Middle frontal gyrus (tissue), 1 donor: ENCODE measurements around the gene CRKL.

Experiments used
- DNase-seq: peaks from one replicate; pipeline ENCODE4 v3.0.0-alpha.2; 2015; ENCODE audit warnings: low spot score; ENCODE audit errors: extremely low spot score

Gene CRKL

DNA sequence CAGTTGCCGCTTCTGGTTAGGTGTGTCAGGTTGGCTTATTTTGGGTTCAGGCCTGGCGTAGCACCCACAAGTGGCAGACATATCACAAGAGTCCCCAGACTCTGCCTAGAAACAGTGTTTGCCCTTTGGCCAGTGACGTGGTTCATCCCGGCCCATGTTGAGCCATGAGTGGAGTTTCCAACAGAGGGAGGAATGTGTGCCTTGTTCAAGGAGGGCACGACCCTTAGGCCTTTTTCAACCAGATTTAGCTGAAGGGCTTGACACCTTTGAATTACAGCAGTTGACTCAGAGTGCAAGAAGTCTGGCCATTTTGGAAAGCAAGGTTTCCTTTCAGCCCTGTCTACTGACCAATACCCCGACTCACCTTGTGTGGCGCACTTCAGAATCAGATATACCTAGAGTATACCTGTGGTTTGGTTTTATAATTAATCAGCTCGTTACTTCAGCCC, 34.7 kb downstream of the CRKL start:
- no peak for DNase-seq

DNA sequence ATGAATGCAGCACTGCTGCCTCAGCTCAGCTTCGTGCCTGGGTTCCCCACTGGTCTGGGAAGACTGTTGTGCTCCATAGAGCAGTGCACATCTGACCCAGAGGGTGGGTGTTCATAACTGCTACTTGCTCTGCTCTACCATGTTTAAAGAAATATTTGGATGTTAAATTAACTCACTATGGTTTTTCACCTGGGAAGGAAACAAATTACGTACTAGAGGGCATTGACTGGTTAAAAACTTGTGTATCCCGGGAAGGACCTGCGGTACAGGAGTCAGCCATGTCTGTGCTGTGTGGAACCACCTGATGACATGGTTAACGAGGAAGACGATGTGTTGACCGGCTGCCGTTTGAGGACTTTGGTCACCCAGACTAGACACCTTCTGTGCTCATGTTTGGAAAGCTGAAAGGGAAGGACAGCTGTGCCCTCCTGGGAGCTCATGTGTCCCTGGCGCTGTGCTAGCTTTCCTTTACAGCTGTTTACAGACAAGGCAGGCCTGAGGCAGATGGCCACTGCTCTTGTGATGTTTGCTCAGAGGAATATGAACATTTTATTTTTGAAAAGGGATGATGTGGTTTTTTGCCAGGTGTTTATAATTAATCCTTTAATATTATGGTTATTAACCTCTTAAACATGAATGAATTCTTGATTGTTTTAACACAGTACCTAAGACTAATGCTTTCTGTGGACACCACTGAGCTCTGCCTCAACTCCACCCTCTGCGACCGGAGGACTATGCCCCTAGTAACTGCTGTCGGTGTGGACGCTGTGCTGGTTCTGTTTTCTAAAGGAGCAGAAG, 35.5 kb downstream of the CRKL start:
- DNase-seq: no peak

DNA sequence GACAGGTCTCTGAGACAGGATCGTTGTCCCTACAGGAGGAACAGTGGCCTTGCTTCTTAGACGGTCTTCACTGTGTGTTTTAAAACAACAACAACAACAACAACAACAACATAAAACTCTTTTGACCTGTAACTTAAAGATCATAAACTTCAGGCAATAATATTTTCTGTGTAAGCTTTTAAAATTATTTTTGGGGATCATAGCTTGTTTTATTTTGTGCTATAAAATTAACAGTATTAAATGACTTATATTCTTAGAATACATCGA, 36.1 kb downstream of the CRKL start:
- DNase-seq: no peak

DNA sequence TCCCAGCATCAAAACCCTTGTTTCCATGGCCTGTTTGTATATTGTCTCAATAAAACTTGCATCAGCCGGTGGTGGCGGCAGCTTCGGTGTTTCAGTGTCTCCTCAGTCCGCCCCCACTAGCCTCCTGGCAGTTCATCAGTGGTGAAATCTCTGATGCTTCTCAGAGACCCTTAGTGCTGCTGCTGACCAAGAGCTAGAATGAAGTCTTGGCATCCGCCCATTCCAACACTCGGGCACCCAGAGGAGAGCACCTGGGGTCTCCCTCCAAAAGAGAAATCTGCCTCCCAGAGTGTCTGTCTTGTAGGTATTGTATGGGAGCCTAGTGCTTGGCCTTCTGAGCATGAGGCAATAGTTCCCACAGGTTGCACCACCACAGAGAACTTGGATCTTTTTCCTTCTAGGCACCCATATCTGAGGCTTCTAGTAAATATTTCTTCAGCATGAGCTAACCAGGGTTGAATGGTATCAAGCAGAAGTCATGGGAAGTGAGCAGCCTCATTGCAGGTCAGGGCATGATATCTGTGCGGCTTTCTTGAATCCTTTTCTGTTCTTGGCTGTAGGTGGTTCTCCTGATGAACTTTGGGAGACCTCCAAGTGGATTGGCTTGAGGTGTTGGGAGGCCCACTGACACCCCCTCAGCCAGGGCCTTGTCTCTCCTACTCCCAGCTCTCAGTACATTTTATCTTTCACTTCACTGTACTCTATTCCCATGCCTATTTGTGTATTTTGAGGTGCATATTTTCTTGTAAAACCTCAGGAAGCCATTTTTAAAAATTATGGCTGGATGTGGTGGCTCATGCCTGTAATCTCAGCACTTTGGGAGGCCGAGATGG, 36.7 kb downstream of the CRKL start:
- DNase-seq: no peak

DNA sequence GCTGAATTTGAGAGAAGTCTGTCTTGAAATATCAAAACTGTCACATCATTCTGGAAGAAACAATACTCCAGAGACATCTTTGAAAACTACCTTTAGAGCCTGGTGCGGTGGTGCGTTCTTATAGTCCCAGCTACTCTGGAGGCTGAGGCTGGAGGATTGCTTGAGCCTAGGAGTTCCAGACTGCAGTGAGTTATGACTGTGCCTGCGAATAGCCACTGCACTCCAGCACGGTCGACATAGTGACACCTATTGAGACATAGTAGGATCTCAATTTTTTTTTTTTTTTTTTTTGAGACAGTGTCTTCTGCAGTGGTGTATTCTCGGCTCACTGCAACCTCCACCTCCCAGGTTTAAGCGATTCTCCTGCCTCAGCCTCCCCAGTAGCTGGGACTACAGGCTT, 38.3 kb downstream of the CRKL start:
- DNase-seq: no peak

DNA sequence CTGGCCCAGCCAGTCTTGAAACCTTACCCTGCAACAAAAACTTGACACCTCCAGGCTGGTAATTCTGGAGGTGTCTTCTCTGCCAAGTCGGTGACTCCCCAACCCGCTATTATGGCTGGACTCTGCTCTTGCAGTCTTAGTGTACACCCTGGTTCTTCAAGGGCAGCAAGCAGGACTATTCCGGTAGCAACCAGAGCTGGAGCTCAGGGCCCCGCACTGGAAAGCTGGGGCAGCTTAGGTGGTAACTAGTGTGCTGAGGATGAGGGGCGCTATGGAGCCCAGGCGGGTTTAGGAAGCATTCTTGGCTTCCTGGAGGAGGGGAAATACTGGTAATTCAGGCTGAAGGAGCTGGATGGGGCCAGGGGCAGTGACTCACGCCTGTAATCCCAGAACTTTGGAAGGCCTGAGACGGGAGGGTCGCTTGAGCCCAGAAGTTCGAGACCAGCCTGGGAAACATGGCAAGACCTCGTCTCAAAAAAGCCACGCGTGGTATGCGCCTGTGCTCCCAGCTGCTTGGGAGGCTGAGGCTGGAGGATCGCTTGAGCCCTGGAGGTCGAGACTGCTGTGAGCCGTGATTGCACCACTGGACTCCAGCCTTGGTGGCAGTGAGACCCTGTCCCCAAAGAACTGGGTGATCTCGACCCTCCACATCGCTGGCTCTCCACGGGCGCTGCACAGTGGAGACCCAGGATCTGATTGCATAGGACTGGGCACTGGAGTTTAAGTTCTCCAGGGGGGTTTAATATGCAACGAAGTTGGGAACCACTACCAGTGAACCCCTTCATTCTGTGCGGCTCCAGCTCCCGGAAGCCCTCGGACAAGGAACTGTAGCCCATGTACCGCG, 39.3 kb downstream of the CRKL start:
- no peak for DNase-seq

DNA sequence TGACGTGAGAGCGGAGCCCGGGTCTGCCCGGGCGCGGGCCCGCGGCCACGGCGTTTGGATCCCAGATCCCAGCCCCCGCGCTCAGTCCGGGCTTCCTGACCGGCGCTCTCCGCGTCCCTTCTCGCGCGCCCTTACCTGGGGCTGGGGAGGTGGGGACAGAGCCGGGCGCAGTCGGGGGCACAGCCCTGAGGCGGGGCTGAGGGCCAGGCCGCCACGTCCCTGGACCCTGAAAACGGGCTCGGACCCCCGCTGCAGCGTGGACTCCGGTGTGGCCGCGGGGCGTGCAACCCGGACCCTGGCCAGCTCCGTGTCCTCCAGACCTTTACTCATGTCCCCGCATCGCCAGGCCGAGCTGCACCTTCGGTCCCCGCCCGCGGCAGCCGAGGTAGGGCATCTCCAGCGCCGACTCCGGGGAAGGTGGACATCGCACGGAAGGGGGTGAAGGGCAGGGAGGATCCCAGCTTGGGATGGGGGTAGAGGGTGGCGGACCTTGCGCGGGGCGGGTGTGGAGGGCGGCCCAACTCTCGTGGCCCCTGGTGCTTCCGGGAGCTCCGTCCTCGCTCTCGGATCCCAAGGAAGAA, 40.0 kb downstream of the CRKL start:
- no peak for DNase-seq

DNA sequence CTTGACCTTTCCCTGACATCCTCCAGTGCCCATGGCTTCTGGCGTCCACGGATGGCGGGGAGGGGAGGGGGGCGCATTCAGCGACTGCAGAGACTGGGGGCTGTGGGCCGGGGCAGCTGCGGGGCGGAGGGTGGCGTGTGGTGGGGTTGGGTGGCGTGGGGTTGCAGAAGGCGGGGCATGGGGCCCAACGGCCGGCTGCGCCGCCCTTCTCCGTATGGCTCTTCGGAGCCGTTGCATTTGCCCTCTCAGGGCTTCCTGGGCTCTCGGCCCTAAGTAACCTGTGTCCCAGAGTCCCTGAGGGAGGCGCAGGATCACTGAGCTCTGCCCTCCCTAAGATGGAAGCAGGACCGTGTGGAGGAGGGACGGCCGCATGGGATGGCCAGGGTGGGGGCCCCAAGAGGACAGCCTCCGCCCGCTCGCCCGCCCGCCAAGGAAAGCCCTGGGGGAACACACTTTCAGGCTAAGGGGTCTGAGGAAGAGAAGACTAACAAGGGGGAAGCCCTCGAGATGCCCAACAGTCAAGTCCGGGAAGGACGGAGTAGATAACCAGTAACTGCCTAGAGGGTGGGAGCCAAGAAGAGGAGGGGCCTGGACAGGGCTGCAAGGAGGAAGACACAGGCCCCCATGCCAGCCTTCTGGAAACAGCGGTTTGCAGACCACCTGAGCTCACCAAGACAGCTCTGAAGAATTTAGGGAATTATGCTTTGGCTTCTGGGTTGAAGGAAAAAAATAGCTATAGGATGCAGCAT, 40.6 kb downstream of the CRKL start:
- no peak for DNase-seq

DNA sequence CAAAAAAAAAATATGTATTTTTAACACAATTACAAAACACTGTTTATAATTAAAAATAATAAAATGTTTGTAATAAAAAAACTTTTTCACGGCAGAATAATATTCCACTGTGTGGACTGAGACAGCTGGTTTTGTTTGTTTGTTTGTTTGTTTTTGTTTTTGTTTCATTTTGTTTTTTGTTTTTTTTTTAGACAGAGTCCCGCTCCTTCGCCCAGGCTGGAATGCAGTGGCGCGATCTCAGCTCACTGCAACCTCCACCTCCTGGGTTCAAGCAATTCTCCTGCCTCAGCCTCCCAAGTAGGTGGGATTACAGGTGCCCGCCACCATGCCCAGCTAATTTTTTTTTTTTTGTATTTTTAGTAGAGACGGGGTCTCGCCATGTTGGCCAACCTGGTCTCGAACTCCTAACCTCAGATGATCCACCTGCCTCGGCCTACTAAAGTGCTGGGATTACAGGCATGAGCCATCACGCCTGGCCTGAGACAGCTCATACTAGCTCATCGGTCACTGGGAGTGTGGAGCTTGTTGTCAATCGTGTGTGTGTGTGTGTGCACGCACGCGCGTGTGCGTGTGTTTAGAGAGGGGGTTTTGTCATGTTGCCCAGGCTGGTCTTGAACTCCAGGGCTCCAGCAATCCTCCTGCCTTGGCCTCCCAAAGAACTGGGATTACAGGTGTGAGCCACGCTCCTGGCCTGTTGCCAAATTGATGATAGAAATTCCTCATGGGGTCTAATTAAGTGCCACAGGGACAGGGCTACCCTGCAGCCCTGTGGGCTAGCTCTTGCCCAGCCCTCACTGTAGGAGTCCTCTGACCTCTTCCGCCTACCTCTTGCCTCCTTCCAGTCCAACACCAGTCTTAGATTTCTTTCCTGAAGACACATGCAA, 42.6 kb downstream of the CRKL start:
- no peak for DNase-seq

DNA sequence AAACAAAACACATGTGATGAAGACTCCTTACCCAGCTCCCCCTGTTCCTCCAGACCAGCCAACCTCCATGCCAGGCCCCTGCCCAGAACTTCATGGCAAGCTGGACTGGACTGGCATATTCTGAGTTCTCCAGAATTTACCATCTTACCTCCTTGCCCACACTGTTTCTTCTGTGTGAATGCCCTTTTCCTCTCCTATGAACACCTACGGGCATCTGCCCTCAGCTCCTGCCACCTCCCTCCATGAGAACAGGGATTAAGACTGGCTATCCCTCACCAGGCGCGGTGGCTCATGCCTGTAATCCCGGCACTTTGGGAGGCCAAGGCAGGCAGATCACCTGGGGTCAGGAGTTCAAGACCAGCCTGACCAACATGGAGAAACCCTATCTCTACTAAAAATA, 43.4 kb downstream of the CRKL start:
- no peak for DNase-seq

DNA sequence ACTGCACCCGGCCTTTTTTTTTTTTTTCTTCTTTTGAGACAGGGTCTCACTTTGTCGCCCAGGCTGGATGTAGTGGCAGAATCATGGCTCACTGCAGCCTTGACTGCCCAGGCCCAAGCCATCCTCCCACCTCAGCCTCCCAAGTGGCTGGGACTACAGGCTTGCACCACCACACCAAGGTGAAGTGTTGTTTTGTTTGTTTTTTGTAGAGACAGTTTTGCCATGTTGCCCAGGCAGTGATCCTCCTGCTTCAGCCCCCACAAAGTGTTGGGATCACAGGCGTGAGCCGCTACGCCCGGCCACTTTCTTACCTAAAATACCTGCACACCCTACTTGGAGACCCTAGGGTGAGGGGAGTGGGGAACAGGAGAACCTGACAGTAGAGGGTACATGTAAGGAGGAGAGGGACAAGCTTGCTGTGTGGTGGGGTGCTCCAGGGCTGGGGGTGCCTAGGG, 45.3 kb downstream of the CRKL start:
- no peak for DNase-seq

DNA sequence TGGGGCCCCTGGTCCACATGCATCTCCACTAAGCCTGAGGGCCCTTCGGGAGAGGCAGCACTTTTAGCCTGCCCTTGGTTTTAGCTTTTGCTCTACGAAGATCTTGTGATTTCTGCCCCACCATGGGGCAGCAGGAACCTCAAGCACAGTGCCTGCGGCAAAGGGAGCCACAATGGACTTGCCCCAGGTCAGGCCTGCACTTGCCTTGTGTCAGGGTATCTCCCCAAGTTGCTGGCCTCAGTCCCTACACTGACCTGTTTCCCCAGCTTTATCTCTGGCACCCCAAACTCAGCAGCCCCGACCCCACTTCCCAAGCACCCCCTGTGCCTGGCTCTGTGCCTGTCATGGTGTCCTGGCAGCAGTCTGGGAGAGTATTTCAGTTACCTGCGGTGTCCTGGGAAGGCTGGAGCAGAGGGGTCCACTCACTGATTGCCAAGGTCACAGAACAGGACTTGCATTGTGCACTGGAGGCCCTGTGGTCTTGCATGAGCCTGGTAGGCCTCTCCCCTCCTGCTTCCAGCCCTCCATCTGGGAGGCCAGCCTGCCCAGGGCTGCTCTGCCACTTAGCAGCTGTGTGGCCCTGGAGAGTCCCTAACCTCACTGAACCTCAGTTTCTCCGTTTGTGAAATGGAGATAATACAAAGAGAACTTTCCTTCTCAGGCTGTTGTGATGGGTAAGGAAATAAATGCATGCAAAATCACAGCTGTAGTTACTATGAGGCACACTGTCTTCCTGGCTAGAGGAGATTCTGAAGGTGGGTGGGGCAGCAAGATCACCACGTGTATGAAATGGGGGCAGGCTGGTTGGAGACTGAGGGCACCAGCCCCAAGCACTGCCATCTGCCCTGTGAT, 46.2 kb downstream of the CRKL start:
- DNase-seq: no peak

DNA sequence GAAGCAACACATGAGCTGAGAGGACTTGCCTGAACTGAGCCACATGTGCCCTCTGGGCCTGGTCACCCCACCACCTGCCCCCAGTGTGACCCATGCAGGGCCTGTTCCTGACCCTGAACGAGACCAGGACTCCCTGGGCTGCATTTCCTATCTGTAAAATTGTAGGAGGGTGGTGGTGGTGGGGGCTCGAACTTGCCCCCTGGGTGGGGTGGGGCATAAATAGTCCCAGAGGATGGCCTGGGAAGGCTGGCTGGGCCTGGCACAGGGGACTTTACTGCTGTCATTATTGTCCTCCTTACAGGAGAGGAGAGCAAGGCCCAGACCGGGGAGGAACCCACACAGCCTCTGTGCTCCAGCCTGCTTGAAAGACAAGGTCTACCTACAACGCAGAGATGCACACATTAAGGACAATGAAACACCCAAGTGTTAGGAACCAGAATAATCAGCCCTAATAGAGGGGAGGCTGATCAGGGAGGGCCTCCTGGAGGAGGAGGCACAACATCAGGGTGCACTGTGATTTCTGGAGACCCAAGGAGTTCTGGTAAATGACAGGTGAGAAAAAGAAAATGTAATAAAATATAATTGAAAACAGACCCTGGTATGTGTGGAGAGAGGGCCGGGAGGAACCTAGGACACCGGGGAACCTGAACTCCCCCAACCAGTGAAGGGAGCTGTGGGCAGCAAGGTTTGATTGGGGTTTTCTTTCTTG, 47.0 kb downstream of the CRKL start:
- DNase-seq: no peak

DNA sequence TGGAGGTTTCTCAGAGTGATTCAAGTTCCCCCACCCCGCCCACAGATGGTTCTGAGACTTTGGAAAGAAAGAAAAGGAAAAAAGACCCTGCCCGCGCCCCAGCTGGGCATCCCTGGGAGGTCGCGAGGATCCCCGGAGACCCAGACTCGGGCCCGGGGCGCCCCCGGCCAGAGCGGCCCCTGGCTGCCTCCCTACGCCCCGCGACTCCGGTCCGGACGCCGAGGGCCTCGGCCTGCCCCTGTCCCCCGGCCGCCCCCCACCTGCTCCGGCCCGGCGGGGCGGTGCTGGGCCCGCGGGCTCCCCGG, 47.5 kb downstream of the CRKL start:
- DNase-seq: no peak

DNA sequence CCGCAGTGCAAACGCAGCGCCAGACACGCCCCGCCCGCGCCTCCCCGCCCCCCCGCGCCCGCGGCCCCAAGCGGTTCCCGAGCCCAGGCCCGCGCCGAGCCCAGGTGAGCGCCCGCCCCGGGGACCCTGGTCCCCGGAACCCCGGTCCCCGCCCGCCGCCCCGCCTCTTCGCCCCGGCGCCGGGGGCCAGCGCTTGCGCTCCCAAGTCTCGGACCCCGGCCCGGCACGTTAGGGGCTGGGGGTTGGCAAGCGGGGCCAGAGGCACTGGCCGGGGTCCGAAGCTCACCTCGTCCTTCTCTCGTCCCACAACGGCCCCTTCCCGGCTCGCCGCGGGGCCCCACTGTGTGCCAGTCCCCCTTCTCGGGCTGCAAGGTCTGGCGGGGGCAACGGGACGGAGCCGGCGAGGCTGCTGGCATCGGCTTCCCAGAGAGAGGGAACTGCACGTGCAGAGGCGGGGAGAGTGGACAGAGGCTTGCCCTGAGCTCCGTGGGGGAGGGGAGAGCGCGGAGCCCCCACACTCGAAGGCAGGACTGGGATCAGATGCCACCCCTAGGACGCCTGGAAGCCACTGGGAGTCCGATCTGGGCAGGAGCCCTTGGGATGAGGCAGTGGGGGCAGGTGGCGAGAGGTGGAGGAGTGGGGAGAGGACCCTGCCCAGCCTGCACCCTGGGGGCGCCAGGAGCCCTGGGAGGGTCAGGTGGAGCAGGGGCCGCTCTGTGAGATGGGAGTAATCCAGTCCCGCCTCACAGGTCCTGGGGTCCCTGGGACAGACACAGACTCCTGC, 48.1 kb downstream of the CRKL start:
- no peak for DNase-seq

DNA sequence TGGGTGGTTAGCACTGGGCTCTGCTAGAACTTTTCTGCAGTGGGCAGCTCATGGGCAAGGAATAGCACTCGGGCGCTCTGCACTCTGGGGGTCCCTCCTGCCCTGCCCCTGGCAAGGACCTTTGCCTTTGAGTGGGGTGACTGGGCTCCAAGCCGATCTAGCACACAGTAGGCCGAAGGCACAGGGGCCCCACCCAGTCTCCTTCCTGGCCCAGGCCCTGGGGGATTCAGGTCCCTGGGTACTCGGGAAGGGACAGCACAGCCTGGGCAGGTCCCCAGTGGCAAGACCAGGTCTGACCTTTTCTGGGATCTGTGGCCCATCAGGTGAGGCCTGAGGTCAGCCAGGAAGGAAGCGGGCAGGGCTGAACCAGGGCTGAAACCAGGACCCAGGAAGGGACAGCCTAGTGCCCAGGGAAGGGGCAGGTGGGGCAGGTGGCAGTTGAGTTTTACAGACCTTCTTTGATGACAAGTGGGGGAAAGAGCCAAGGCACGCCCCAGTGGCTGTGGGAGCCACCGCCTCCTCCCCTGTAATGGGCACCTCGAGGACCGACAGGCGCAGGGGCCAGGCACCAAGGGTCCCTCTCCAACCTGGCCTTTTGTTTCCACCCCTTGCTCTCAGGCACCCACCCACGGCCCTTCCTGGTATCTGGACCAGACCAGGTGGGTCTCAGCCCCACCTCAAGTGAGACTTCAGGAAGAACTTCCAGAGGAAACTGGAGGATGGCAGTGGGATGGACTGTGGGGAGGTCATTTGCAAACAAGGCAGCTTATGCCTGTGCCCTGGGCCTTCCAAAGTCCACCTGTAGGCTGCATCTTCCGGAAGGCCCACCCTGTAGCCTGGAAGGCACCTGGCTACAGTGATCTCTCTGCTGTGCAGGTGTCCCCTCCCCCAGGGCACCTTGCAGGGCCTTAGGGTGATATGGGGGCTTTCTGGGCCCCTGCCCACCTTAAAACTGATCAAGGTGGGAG, 49.0 kb downstream of the CRKL start:
- DNase-seq: no peak
